ENCODE data around the gene OXER1.

DNA sequence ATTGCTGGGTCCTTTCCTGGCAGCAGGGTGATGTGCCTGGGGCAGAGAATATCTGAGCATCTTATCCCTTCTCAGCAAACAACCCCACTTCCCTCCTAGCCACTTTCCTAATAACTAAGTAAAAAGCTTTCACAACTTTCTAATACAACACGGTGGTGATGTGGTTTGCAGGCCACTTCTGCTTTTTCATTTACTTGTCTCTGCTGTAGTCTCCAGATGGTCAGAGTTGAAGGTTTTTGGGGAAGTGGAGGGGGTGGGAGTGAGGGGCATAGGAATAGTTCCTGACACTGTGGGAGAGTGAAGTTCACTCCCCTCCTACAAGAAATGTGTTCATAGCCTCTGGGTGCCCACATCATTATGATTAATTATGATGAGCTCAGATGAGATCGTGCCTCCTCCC, 11.6 kb downstream of the OXER1 start:
- TF ChIP-seq ZBTB7A (tag by site-specific recombination; IDR thresholded peaks at IDR 0.05; ENCODE audit: low read depth) = no peak
- TF ChIP-seq, protein P1, sequence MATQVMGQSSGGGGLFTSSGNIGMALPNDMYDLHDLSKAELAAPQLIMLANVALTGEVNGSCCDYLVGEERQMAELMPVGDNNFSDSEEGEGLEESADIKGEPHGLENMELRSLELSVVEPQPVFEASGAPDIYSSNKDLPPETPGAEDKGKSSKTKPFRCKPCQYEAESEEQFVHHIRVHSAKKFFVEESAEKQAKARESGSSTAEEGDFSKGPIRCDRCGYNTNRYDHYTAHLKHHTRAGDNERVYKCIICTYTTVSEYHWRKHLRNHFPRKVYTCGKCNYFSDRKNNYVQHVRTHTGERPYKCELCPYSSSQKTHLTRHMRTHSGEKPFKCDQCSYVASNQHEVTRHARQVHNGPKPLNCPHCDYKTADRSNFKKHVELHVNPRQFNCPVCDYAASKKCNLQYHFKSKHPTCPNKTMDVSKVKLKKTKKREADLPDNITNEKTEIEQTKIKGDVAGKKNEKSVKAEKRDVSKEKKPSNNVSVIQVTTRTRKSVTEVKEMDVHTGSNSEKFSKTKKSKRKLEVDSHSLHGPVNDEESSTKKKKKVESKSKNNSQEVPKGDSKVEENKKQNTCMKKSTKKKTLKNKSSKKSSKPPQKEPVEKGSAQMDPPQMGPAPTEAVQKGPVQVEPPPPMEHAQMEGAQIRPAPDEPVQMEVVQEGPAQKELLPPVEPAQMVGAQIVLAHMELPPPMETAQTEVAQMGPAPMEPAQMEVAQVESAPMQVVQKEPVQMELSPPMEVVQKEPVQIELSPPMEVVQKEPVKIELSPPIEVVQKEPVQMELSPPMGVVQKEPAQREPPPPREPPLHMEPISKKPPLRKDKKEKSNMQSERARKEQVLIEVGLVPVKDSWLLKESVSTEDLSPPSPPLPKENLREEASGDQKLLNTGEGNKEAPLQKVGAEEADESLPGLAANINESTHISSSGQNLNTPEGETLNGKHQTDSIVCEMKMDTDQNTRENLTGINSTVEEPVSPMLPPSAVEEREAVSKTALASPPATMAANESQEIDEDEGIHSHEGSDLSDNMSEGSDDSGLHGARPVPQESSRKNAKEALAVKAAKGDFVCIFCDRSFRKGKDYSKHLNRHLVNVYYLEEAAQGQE (tag by site-specific recombination; IDR thresholded peaks at IDR 0.05) = no peak
- no peak for TF ChIP-seq ZBTB21 (tag by site-specific recombination; IDR thresholded peaks at IDR 0.05)
- TF ChIP-seq, protein P2, sequence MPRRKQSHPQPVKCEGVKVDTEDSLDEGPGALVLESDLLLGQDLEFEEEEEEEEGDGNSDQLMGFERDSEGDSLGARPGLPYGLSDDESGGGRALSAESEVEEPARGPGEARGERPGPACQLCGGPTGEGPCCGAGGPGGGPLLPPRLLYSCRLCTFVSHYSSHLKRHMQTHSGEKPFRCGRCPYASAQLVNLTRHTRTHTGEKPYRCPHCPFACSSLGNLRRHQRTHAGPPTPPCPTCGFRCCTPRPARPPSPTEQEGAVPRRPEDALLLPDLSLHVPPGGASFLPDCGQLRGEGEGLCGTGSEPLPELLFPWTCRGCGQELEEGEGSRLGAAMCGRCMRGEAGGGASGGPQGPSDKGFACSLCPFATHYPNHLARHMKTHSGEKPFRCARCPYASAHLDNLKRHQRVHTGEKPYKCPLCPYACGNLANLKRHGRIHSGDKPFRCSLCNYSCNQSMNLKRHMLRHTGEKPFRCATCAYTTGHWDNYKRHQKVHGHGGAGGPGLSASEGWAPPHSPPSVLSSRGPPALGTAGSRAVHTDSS (tag by site-specific recombination; IDR thresholded peaks at IDR 0.05) = no peak
- no peak for TF ChIP-seq ZNF530 (tag by site-specific recombination; IDR thresholded peaks at IDR 0.05; ENCODE audit: low read depth)
- no peak for TF ChIP-seq ZFP37 (tag by site-specific recombination; IDR thresholded peaks at IDR 0.05)
- no peak for TF ChIP-seq ZNF140 (tag by site-specific recombination; IDR thresholded peaks at IDR 0.05)
- TF ChIP-seq, protein P3, sequence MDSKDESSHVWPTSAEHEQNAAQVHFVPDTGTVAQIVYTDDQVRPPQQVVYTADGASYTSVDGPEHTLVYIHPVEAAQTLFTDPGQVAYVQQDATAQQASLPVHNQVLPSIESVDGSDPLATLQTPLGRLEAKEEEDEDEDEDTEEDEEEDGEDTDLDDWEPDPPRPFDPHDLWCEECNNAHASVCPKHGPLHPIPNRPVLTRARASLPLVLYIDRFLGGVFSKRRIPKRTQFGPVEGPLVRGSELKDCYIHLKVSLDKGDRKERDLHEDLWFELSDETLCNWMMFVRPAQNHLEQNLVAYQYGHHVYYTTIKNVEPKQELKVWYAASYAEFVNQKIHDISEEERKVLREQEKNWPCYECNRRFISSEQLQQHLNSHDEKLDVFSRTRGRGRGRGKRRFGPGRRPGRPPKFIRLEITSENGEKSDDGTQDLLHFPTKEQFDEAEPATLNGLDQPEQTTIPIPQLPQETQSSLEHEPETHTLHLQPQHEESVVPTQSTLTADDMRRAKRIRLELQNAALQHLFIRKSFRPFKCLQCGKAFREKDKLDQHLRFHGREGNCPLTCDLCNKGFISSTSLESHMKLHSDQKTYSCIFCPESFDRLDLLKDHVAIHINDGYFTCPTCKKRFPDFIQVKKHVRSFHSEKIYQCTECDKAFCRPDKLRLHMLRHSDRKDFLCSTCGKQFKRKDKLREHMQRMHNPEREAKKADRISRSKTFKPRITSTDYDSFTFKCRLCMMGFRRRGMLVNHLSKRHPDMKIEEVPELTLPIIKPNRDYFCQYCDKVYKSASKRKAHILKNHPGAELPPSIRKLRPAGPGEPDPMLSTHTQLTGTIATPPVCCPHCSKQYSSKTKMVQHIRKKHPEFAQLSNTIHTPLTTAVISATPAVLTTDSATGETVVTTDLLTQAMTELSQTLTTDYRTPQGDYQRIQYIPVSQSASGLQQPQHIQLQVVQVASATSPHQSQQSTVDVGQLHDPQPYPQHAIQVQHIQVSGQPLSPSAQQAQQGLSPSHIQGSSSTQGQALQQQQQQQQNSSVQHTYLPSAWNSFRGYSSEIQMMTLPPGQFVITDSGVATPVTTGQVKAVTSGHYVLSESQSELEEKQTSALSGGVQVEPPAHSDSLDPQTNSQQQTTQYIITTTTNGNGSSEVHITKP (tag by site-specific recombination; IDR thresholded peaks at IDR 0.05) = no peak
- TF ChIP-seq ZNF549 (tag by site-specific recombination; IDR thresholded peaks at IDR 0.05) = no peak
- TF ChIP-seq, protein P4, sequence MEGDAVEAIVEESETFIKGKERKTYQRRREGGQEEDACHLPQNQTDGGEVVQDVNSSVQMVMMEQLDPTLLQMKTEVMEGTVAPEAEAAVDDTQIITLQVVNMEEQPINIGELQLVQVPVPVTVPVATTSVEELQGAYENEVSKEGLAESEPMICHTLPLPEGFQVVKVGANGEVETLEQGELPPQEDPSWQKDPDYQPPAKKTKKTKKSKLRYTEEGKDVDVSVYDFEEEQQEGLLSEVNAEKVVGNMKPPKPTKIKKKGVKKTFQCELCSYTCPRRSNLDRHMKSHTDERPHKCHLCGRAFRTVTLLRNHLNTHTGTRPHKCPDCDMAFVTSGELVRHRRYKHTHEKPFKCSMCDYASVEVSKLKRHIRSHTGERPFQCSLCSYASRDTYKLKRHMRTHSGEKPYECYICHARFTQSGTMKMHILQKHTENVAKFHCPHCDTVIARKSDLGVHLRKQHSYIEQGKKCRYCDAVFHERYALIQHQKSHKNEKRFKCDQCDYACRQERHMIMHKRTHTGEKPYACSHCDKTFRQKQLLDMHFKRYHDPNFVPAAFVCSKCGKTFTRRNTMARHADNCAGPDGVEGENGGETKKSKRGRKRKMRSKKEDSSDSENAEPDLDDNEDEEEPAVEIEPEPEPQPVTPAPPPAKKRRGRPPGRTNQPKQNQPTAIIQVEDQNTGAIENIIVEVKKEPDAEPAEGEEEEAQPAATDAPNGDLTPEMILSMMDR (tag by site-specific recombination; IDR thresholded peaks at IDR 0.05) = no peak
- TF ChIP-seq, protein P5, sequence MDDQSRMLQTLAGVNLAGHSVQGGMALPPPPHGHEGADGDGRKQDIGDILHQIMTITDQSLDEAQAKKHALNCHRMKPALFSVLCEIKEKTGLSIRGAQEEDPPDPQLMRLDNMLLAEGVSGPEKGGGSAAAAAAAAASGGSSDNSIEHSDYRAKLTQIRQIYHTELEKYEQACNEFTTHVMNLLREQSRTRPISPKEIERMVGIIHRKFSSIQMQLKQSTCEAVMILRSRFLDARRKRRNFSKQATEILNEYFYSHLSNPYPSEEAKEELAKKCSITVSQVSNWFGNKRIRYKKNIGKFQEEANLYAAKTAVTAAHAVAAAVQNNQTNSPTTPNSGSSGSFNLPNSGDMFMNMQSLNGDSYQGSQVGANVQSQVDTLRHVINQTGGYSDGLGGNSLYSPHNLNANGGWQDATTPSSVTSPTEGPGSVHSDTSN (CRISPR knock-in tag; IDR thresholded peaks at IDR 0.05) = no peak

Data from HEK293 (cell line).